ENCODE measurements around the gene PM20D2. TPM values are rescaled to one million over a fixed set of nuclear protein-coding genes. Genes with fewer than 3 reads are reported as not detected.

The PM20D2 gene
- total and polyA plus RNA-seq, 2 of the 8 experiments (the other 6 are each of a cell fraction or from before 2014, with no cell fraction given), result 2.7 to 7.6 TPM

DNA sequence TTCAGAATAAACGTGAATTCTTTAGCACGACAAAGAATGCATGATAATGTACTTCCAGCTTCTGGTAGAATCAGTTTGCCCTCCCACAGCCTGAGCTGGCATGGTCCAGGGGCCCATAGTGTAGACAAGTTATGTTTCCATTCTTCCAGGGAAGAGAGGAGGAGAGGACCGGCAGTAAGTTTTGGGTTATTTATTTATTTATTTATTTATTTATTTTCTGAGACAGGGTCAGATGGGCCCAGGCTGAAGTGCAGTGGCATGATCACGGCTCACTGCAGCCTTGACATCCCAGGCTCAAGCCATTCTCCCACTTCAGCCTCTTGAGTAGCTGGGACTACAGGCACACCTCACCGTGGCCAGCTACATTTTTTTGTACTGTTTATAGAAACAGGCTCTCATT is 66.6 kb downstream of the PM20D2 start (continued):
- TF ChIP-seq NRF1 (IDR thresholded peaks at IDR 0.05; ENCODE audit: low read depth, low read length), result no peak
- no peak for TF ChIP-seq RBBP5 (IDR thresholded peaks at IDR 0.05; ENCODE audit: borderline replicate concordance, low read depth, low read length)
- no peak for TF ChIP-seq JUN (IDR thresholded peaks at IDR 0.05; ENCODE audit: low read depth, low read length)
- TF ChIP-seq, protein P1, sequence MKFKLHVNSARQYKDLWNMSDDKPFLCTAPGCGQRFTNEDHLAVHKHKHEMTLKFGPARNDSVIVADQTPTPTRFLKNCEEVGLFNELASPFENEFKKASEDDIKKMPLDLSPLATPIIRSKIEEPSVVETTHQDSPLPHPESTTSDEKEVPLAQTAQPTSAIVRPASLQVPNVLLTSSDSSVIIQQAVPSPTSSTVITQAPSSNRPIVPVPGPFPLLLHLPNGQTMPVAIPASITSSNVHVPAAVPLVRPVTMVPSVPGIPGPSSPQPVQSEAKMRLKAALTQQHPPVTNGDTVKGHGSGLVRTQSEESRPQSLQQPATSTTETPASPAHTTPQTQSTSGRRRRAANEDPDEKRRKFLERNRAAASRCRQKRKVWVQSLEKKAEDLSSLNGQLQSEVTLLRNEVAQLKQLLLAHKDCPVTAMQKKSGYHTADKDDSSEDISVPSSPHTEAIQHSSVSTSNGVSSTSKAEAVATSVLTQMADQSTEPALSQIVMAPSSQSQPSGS (IDR thresholded peaks at IDR 0.05; ENCODE audit: low read length), result no peak
- no peak for TF ChIP-seq SIX5 (IDR thresholded peaks at IDR 0.05; ENCODE audit: low read depth, low read length)

Data from H1 (cell line).